Adrenal gland (tissue), 12 donors: ENCODE data around the gene TEAD1. TPM values are rescaled to one million over a fixed set of nuclear protein-coding genes. Genes with fewer than 3 reads are reported as not detected.

ENCODE experiments used
- DNase-seq, 7 donors: peaks; one replicate each; pipeline ENCODE4 v3.0.0-alpha.2; 2019 to 2020
- H3K27ac ChIP-seq, 5 donors: fragments of 200-600 bp; sonication (generic) in 4 of 5; 1 replicate in 3 of 5; 2 replicates in 2 of 5; pipeline versions ENCODE4 v1.5.1 to v1.8.0; 2016 to 2020; ENCODE audit warnings: mild to moderate bottlenecking in 1 of 5
- H3K27me3 ChIP-seq: fragments of 200-600 bp; 2 replicates; pipeline ENCODE4 v1.8.0; 2021
- H3K36me3 ChIP-seq, 2 donors: fragments of 200-600 bp; replicated peaks in 1 of 2; 1 replicate in 1 of 2; 2 replicates in 1 of 2; pipeline versions ENCODE4 v1.5.1 to v1.8.0; 2018 to 2022
- H3K4me1 ChIP-seq, 2 donors: fragments of 200-600 bp; replicated peaks in 1 of 2; 1 replicate in 1 of 2; 2 replicates in 1 of 2; pipeline versions ENCODE4 v1.5.1 to v1.8.0; 2018 to 2021
- H3K4me3 ChIP-seq, 4 donors: fragments of 200-600 bp; sonication (generic) in 3 of 4; one replicate each; pipeline ENCODE4 v1.5.1; 2016 to 2018
- H3K9me3 ChIP-seq, 3 donors: fragments of 200-600 bp; sonication (generic) in 1 of 3; replicated peaks in 1 of 3; 1 replicate in 2 of 3; 2 replicates in 1 of 3; pipeline versions ENCODE4 v1.5.1 to v1.8.0; 2016 to 2021
- CTCF ChIP-seq, 6 experiments: fragments of 450-650 bp in 4 of 6; fragments of 200-600 bp in 2 of 6; sonication (generic) in 1 of 6; IDR thresholded peaks; 1 replicate in 5 of 6; 2 replicates in 1 of 6; pipeline versions ENCODE4 v1.5.1 to v1.8.0; 2016 to 2021; ENCODE audit warnings: antibody characterized with exemption in 6 of 6, mild to moderate bottlenecking in 2 of 6, moderate library complexity in 1 of 6
- POLR2A ChIP-seq, 2 donors: fragments of 450-650 bp; IDR thresholded peaks; one replicate each; pipeline ENCODE4 v1.6.1; 2017; ENCODE audit warnings: antibody characterized with exemption in 2 of 2, mild to moderate bottlenecking in 2 of 2, moderate library complexity in 1 of 2
- WGBS, 4 donors: extraction: QIAGEN DNeasy Blood & Tissue Kit in 2 of 4; methylation state at CpG; one replicate each; pipeline versions ENCODE4 v1.1.5 to v1.1.7; 2013 to 2017; 5-methylcytosine and 5-hydroxymethylcytosine counted together
- intact Hi-C, 2 donors: fragments of 100-400 bp; cut with DNase I; formaldehyde crosslinking; loops; one replicate each; pipeline versions ENCODE4 v1.14.1 to v1.15.0; 2022 to 2023
- polyA plus RNA-seq, 3 donors: library from polyadenylated mRNA; stranded (reverse); fragments of 200-250 nt in 2 of 3; fragments of 350-450 nt in 1 of 3; fragmentation: Illumina TruSeq in 1 of 3; extraction: RNeasy Lipid Tissue Mini Kit (QIAGEN cat#74804) in 1 of 3; gene quantifications; one replicate each; pipeline ENCODE4 v1.2.3, GENCODE V29; 2013 to 2014
- total RNA-seq, 9 donors: library from RNA; depleted of rRNA in 4 of 9; stranded (reverse); fragments of >200 nt in 4 of 9; fragments of 120-200 nt in 1 of 9; fragmentation: NEBNext Ultra II Directional in 1 of 9; extraction: Animal tissue kit (Norgen Biotek cat#: 25700) in 1 of 9; gene quantifications; one replicate each; pipeline versions ENCODE4 v1.1.0 to v1.2.4, GENCODE V29; 2013 to 2023
- donor health status: healthy with polysubstance abuse.
- donor health status: Bipolar disorder and iron deficiency.
- donor health status: DM: yes; HTN: yes; CAD: no.
- donor health status: DM: no; HTN: no; CAD: no.
- donor health status: DM: no; HTN: no; CAD: no.
- donor health status: DM: yes; HTN: yes; CAD: no.

TEAD1 gene
- total and polyA plus RNA-seq, 12 donors: 3.9 to 49.9 (median 35.1) TPM

DNA sequence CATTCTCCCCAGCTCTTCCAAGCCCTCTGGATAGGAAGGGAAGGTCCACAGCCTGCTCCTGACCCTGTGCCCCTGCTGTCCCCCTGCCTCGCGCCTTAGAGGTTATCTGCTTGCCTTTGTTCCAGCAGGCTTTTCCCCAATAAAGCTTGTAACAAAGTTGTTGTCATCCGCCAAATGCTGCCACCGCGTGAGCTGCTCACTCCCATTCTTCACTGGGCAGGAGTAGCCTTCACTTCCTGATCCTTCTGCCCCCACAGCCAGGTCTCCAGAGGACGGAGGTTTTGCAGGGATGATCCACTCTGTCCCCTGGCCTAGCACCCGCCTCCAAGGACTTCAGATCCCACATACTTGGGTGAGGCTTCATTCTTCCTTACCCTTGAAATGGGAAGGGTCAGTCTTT, 240.9 kb downstream of the TEAD1 start:
- Histone ChIP-seq H3K4me3 (no peak overlapping the region), H3K27ac (no peak overlapping the region), H3K27me3 (no peaks in the 10 kb centered on the region), H3K4me1 (no peaks in the 10 kb centered on the region), H3K9me3 (no peaks in the 10 kb centered on the region), H3K36me3 (no peaks in the 10 kb centered on the region)
- DNase-seq: no peak
- intact Hi-C loops: no loop called here
- TF ChIP-seq CTCF (IDR thresholded peaks at IDR 0.05) (no peak), POLR2A (IDR thresholded peaks at IDR 0.05) (no peak)
- WGBS, 4 donors: 96% methylated on average over 6 to 7 of the region's 7 CpGs

GRCh38 chr11:12917822-12918221, 243.6 kb downstream of the TEAD1 start:
- H3K4me1 ChIP-seq: no peaks in the 10 kb centered on the region
- no peaks in the 10 kb centered on the region for H3K36me3 ChIP-seq
- WGBS, 4 donors: 79 to 86% (median 81%) methylated on average over 1 of the region's 1 CpG
- H3K27ac ChIP-seq: no peak overlapping the region
- intact Hi-C loops: no loop called here
- no peaks in the 10 kb centered on the region for H3K9me3 ChIP-seq
- no peak for TF ChIP-seq POLR2A (IDR thresholded peaks at IDR 0.05)
- no peak for TF ChIP-seq CTCF (IDR thresholded peaks at IDR 0.05)
- no peak overlapping the region for H3K4me3 ChIP-seq
- no peaks in the 10 kb centered on the region for H3K27me3 ChIP-seq
- DNase-seq: no peak

GRCh38 chr11:12918667-12919066, 244.4 kb downstream of the TEAD1 start:
- H3K9me3 ChIP-seq: no peaks in the 10 kb centered on the region
- DNase-seq: no peak
- H3K27me3 ChIP-seq: no peaks in the 10 kb centered on the region
- H3K27ac ChIP-seq: no peak overlapping the region
- H3K36me3 ChIP-seq: no peaks in the 10 kb centered on the region
- intact Hi-C loops: no loop called here
- no peak overlapping the region for H3K4me3 ChIP-seq
- TF ChIP-seq CTCF (IDR thresholded peaks at IDR 0.05): no peak
- no peak for TF ChIP-seq POLR2A (IDR thresholded peaks at IDR 0.05)
- 94 to 95% (median 95%) methylated on average over 4 of the region's 4 CpGs for WGBS, 4 donors
- no peaks in the 10 kb centered on the region for H3K4me1 ChIP-seq

- no peak for TF ChIP-seq CTCF (IDR thresholded peaks at IDR 0.05)
- no peak for TF ChIP-seq POLR2A (IDR thresholded peaks at IDR 0.05)
- Histone ChIP-seq H3K36me3 (peaks cover 0 to 10% of the 10 kb centered on the region in 2 donors), H3K9me3 (no peaks in the 10 kb centered on the region), H3K4me3 (no peak overlapping the region), H3K4me1 (no peaks in the 10 kb centered on the region), H3K27ac (no peak overlapping the region), H3K27me3 (no peaks in the 10 kb centered on the region)
- 60 to 96% (median 93%) methylated on average over 3 to 7 of the region's 7 CpGs for WGBS, 4 donors
- intact Hi-C loops: no loop called here
- no peak for DNase-seq
Observed at GRCh38 chr11:12922418-12922817, 248.2 kb downstream of the TEAD1 start.
